Hepatocyte (in vitro differentiated cells): ENCODE measurements around the gene CCDC148.

ENCODE experiments used
- CTCF ChIP-seq: fragments of 200-600 bp; sonication (generic); IDR thresholded peaks from 2 replicates; pipeline ENCODE4 v1.5.1; 2016; ENCODE audit warnings: antibody characterized with exemption, mild to moderate bottlenecking; ENCODE audit not compliant: poor library complexity
- EZH2 ChIP-seq: fragments of 200-600 bp; sonication (generic); IDR thresholded peaks from 2 replicates; pipeline ENCODE4 v1.6.1; 2016; ENCODE audit warnings: antibody characterized with exemption, mild to moderate bottlenecking, borderline replicate concordance
- EZH2phosphoT487 ChIP-seq: fragments of 200-600 bp; sonication (generic); IDR thresholded peaks from one replicate; pipeline ENCODE4 v1.6.1; 2018; ENCODE audit warnings: antibody characterized with exemption, mild to moderate bottlenecking, low read depth, moderate library complexity; ENCODE audit not compliant: unreplicated experiment, severe bottlenecking

GRCh38 chr2:158482594-158482993 lies 26.0 kb upstream of the CCDC148 start:
- TF ChIP-seq CTCF (no peak), EZH2 (no peak), EZH2phosphoT487 (no peak)
